Mesenchymal stem cell (in vitro differentiated cells and primary cell): Measurements from ENCODE around the gene NPAS3.

Experiments used
- DNase-seq: peaks from one replicate; pipeline ENCODE4 v3.0.0-alpha.2; 2013
- H2AFZ ChIP-seq: one replicate; pipeline ENCODE4 v1.6.1; 2013; ENCODE audit warnings: low read depth, mild to moderate bottlenecking, control low read depth, inconsistent platforms, low read length, moderate library complexity
- H2AK5ac ChIP-seq: 2 replicates; pipeline ENCODE4 v1.6.1; 2013; ENCODE audit warnings: low read length, moderate library complexity, mild to moderate bottlenecking, inconsistent platforms; ENCODE audit not compliant: severe bottlenecking
- H2BK120ac ChIP-seq: one replicate; pipeline ENCODE4 v1.6.1; 2013; ENCODE audit warnings: low read depth, mild to moderate bottlenecking, inconsistent platforms, low read length, moderate library complexity
- H2BK12ac ChIP-seq, 2 experiments: one replicate each; pipeline ENCODE4 v1.6.1; 2013; ENCODE audit warnings: inconsistent platforms in 2 of 2, low read length in 2 of 2, mild to moderate bottlenecking in 2 of 2, moderate library complexity in 2 of 2, control low read depth in 1 of 2
- H2BK15ac ChIP-seq: one replicate; pipeline ENCODE4 v1.6.1; 2013; ENCODE audit warnings: mild to moderate bottlenecking, low read depth, inconsistent platforms; ENCODE audit not compliant: poor library complexity, severe bottlenecking
- H2BK5ac ChIP-seq: 2 replicates; pipeline ENCODE4 v1.6.1; 2013; ENCODE audit warnings: low read depth, mild to moderate bottlenecking, low read length, control low read depth, inconsistent platforms; ENCODE audit not compliant: poor library complexity, severe bottlenecking
- H3K14ac ChIP-seq, 2 experiments: one replicate each; pipeline ENCODE4 v1.6.1; 2013; ENCODE audit warnings: inconsistent platforms in 2 of 2, low read length in 2 of 2, control low read depth in 1 of 2, mild to moderate bottlenecking in 1 of 2, moderate library complexity in 1 of 2
- H3K18ac ChIP-seq, 2 experiments: one replicate each; pipeline ENCODE4 v1.6.1; 2013; ENCODE audit warnings: inconsistent platforms in 2 of 2, low read length in 2 of 2, control low read depth in 1 of 2, low read depth in 1 of 2, mild to moderate bottlenecking in 1 of 2
- H3K23ac ChIP-seq, 2 experiments: one replicate each; pipeline ENCODE4 v1.6.1; 2013; ENCODE audit warnings: inconsistent platforms in 2 of 2, low read length in 2 of 2, mild to moderate bottlenecking in 2 of 2, moderate library complexity in 2 of 2, control low read depth in 1 of 2
- H3K27ac ChIP-seq: 2 replicates; pipeline ENCODE4 v1.5.1; 2013; ENCODE audit warnings: mild to moderate bottlenecking, moderate library complexity, low read length, control low read depth, inconsistent platforms; ENCODE audit not compliant: poor library complexity, severe bottlenecking
- H3K27me3 ChIP-seq, 2 experiments: 2 replicates each; pipeline versions ENCODE4 v1.6.1 to v1.7.0; 2013; ENCODE audit warnings: low read length in 2 of 2, mild to moderate bottlenecking in 2 of 2, moderate library complexity in 2 of 2, control low read depth in 1 of 2, inconsistent platforms in 1 of 2; ENCODE audit not compliant: control insufficient read depth in 1 of 2, insufficient read depth in 1 of 2
- H3K36me3 ChIP-seq, 2 experiments: 2 replicates each; pipeline versions ENCODE4 v1.6.1 to v1.7.0; 2013; ENCODE audit warnings: low read length in 2 of 2, control low read depth in 1 of 2, inconsistent platforms in 1 of 2, low read depth in 1 of 2, mild to moderate bottlenecking in 1 of 2; ENCODE audit not compliant: insufficient read depth in 2 of 2, control insufficient read depth in 1 of 2
- H3K4ac ChIP-seq, 2 experiments: one replicate each; pipeline ENCODE4 v1.6.1; 2013; ENCODE audit warnings: inconsistent platforms in 2 of 2, low read length in 2 of 2, mild to moderate bottlenecking in 2 of 2, moderate library complexity in 2 of 2, control low read depth in 1 of 2, low read depth in 1 of 2
- H3K4me1 ChIP-seq: 2 replicates; pipeline ENCODE4 v1.6.1; 2013; ENCODE audit warnings: low read depth, low read length, control low read depth; ENCODE audit not compliant: control insufficient read depth, insufficient read depth
- H3K4me2 ChIP-seq: 2 replicates; pipeline ENCODE4 v1.6.1; 2013; ENCODE audit warnings: low read length, mild to moderate bottlenecking, inconsistent platforms; ENCODE audit not compliant: poor library complexity, severe bottlenecking
- H3K4me3 ChIP-seq, 2 experiments: 2 replicates each; pipeline versions ENCODE4 v1.5.1 to v1.7.0; 2013; ENCODE audit warnings: low read length in 2 of 2, mild to moderate bottlenecking in 2 of 2, control low read depth in 1 of 2, low read depth in 1 of 2; ENCODE audit not compliant: insufficient read depth in 1 of 2
- H3K79me1 ChIP-seq: replicated peaks from 2 replicates; pipeline ENCODE4 v1.6.1; 2013; ENCODE audit warnings: mild to moderate bottlenecking, control low read depth, low read length, inconsistent platforms; ENCODE audit not compliant: poor library complexity, severe bottlenecking
- H3K9ac ChIP-seq: 2 replicates; pipeline ENCODE4 v1.7.0; 2013; ENCODE audit warnings: mild to moderate bottlenecking, low read length, moderate library complexity
- H3K9me3 ChIP-seq: 2 replicates; pipeline ENCODE4 v1.7.0; 2013; ENCODE audit warnings: mild to moderate bottlenecking, low read length; ENCODE audit not compliant: control insufficient read depth
- H4K8ac ChIP-seq: one replicate; pipeline ENCODE4 v1.6.1; 2013; ENCODE audit warnings: inconsistent platforms, mild to moderate bottlenecking, low read length, moderate library complexity
- H4K91ac ChIP-seq: one replicate; pipeline ENCODE4 v1.6.1; 2013; ENCODE audit warnings: mild to moderate bottlenecking, low read length, inconsistent platforms
- WGBS: methylation state at CpG from one replicate; pipeline ENCODE4 v1.1.7; 2013; ENCODE audit warnings: mixed read lengths; 5-methylcytosine and 5-hydroxymethylcytosine counted together

The NPAS3 gene

GRCh38 chr14:33576014-33576413, 637.3 kb downstream of the NPAS3 start:
- Histone ChIP-seq H3K4me2 (no peak overlapping the region), H2BK5ac (no peak overlapping the region), H3K14ac (no peak overlapping the region)

DNA sequence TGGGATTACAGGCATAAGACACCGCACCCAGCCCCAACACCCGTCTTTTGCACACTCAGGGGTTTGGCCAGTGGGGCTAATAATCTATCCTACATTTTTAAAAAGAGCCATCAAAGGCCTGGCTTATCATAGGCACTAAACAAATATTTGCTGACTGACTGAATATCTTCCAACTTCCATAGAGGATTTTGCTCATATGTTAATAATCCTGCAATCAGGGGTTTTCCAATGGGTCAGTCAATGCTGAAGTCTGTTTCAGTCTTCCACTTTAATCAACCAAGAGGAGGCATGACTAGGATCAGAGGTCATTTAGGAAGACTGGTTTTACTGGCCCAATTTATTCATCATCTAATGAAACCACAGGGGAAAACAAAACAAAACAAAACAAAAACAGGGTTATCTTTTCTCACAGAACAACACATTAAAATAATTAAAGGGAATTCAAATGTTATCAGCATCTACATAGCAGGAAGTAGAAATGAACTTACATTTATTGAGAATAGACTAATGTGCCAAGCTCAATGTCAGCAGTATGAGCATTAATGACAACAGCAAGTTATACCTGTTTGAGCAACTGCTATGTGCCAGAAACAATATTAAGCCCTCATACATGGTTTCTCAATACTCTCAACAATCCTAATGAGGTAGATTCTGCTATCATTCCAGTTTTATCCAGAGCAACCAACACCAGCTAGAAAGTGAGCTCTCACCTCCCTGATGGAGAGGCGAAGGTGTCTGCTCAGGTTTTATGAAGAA, 640.0 kb downstream of the NPAS3 start:
- Histone ChIP-seq H3K4me3 (no peak overlapping the region), H3K9ac (no peak overlapping the region), H3K4ac (no peak overlapping the region), H4K91ac (no peak overlapping the region), H2BK120ac (no peak overlapping the region), H3K18ac (no peak overlapping the region), H3K4me1 (no peaks in the 10 kb centered on the region), H2AK5ac (no peak overlapping the region), H3K4me2 (no peak overlapping the region), H4K8ac (no peak overlapping the region), H3K9me3 (no peaks in the 10 kb centered on the region), H2BK5ac (no peak overlapping the region), H3K79me1 (no peaks in the 10 kb centered on the region), H2BK15ac (no peak overlapping the region), H3K36me3 (no peaks in the 10 kb centered on the region), H3K27ac (no peak overlapping the region), H3K14ac (no peak overlapping the region), H3K27me3 (no peaks in the 10 kb centered on the region), H2BK12ac (no peak overlapping the region), H3K23ac (no peak overlapping the region), H2AFZ (no peak overlapping the region)
- 80% methylated on average over 2 of the region's 3 CpGs for WGBS
- DNase-seq = no peak

More at GRCh38 chr14:33576014-33576413, 637.3 kb downstream of the NPAS3 start:
- Histone ChIP-seq H4K8ac (no peak overlapping the region), H2BK120ac (no peak overlapping the region), H3K4me3 (no peak overlapping the region), H3K36me3 (no peaks in the 10 kb centered on the region), H3K27me3 (no peaks in the 10 kb centered on the region), H3K9me3 (no peaks in the 10 kb centered on the region), H4K91ac (no peak overlapping the region), H3K4ac (no peak overlapping the region), H3K4me1 (no peaks in the 10 kb centered on the region), H3K23ac (no peak overlapping the region), H2AK5ac (no peak overlapping the region), H3K27ac (no peak overlapping the region), H2AFZ (no peak overlapping the region), H3K18ac (no peak overlapping the region), H2BK12ac (no peak overlapping the region), H3K79me1 (no peaks in the 10 kb centered on the region), H2BK15ac (no peak overlapping the region), H3K9ac (no peak overlapping the region)
- WGBS = 82% methylated on average over 5 of the region's 7 CpGs
- no peak for DNase-seq

DNA sequence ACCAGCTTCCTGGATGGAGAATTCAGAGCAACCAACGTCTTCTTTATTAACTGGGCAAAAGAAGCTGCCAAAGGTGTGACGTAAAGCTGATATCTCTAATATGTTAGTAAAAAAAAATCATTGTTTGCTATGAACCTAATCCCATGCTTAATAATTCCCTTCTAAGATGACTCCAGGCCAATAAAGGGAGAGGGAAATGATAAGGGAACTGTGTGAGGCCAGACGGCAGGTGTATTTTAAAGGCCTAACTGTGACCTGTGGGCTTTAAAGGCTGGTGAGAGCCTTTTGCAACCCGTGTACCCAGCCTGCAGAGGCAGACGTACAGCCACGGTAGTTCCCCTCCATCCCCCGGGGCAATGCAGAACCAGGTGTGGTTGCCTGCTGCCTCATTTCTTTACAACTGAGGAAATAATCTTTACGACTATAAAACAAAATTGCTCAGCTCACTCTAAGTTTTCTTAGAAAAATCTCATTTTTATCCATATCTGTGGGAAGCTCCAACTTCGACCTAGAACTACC, 641.6 kb downstream of the NPAS3 start:
- Histone ChIP-seq H4K91ac (no peak overlapping the region), H2AFZ (no peak overlapping the region), H2BK12ac (no peak overlapping the region), H2AK5ac (no peak overlapping the region), H3K14ac (no peak overlapping the region), H3K27me3 (no peaks in the 10 kb centered on the region), H3K23ac (no peak overlapping the region), H3K79me1 (no peaks in the 10 kb centered on the region), H3K4me3 (no peak overlapping the region), H4K8ac (no peak overlapping the region), H2BK120ac (no peak overlapping the region), H3K27ac (no peak overlapping the region), H3K4ac (no peak overlapping the region), H3K36me3 (no peaks in the 10 kb centered on the region), H3K4me2 (no peak overlapping the region), H3K9me3 (no peaks in the 10 kb centered on the region), H2BK5ac (no peak overlapping the region), H2BK15ac (no peak overlapping the region), H3K4me1 (no peaks in the 10 kb centered on the region), H3K18ac (no peak overlapping the region), H3K9ac (no peak overlapping the region)
- 87% methylated on average over 7 of the region's 9 CpGs for WGBS
- no peak for DNase-seq

- no peak overlapping the region for H3K4me2 ChIP-seq
- no peak overlapping the region for H4K8ac ChIP-seq
- no peak overlapping the region for H2BK5ac ChIP-seq
- H3K18ac ChIP-seq = no peak overlapping the region
- no peak overlapping the region for H2BK12ac ChIP-seq
- H3K27me3 ChIP-seq = no peaks in the 10 kb centered on the region
- no peak overlapping the region for H3K4me3 ChIP-seq
- WGBS = 100% methylated on average over 2 of the region's 2 CpGs
- H3K4ac ChIP-seq = no peak overlapping the region
- no peak overlapping the region for H3K14ac ChIP-seq
- no peak for DNase-seq
- H3K9ac ChIP-seq = no peak overlapping the region
- no peak overlapping the region for H3K23ac ChIP-seq
- H3K79me1 ChIP-seq = no peaks in the 10 kb centered on the region
- no peak overlapping the region for H2BK120ac ChIP-seq
- no peaks in the 10 kb centered on the region for H3K9me3 ChIP-seq
- H2AK5ac ChIP-seq = no peak overlapping the region
- no peaks in the 10 kb centered on the region for H3K36me3 ChIP-seq
- H3K4me1 ChIP-seq = no peaks in the 10 kb centered on the region
- no peak overlapping the region for H4K91ac ChIP-seq
- no peak overlapping the region for H3K27ac ChIP-seq
- no peak overlapping the region for H2AFZ ChIP-seq
- H2BK15ac ChIP-seq = no peak overlapping the region
These were observed 642.2 kb downstream of the NPAS3 start for GRCh38 chr14:33580841-33581240.
